PFSK-1 (cell line): ENCODE measurements around the gene GUSB.

Source experiments
- POLR2AphosphoS5 ChIP-seq: IDR thresholded peaks from 2 replicates; pipeline ENCODE4 v1.6.1; 2012; ENCODE audit warnings: low read depth, mild to moderate bottlenecking, control low read depth, low read length, moderate library complexity
- REST ChIP-seq, 2 experiments: IDR thresholded peaks; 2 replicates each; pipeline versions ENCODE4 v1.6.1 to v1.8.0; 2011 to 2012; ENCODE audit warnings: low read depth in 2 of 2, low read length in 2 of 2, control low read depth in 1 of 2, inconsistent platforms in 1 of 2, mild to moderate bottlenecking in 1 of 2, moderate library complexity in 1 of 2; ENCODE audit not compliant: insufficient read depth in 1 of 2
- TAF1 ChIP-seq: IDR thresholded peaks from 2 replicates; pipeline ENCODE4 v1.6.1; 2012; ENCODE audit warnings: low read length, control low read depth, borderline replicate concordance; ENCODE audit not compliant: insufficient read depth

- TF ChIP-seq TAF1 (no peak), POLR2AphosphoS5 (no peak), REST (IDR thresholded peaks at IDR 0.05; ENCODE audit: insufficient read depth in 1 of 2, low read depth in 2 of 2, low read length in 2 of 2) (no peak)
Measured at GRCh38 chr7:65923316-65923715, 58.7 kb downstream of the GUSB start.
